Mesenchymal stem cell (in vitro differentiated cells and primary cell): Measurements from ENCODE around the gene GRM6.

Source experiments
- DNase-seq: peaks from one replicate; pipeline ENCODE4 v3.0.0-alpha.2; 2013
- H2AFZ ChIP-seq: one replicate; pipeline ENCODE4 v1.6.1; 2013; ENCODE audit warnings: low read depth, mild to moderate bottlenecking, control low read depth, inconsistent platforms, low read length, moderate library complexity
- H2AK5ac ChIP-seq: 2 replicates; pipeline ENCODE4 v1.6.1; 2013; ENCODE audit warnings: low read length, moderate library complexity, mild to moderate bottlenecking, inconsistent platforms; ENCODE audit not compliant: severe bottlenecking
- H2BK120ac ChIP-seq: one replicate; pipeline ENCODE4 v1.6.1; 2013; ENCODE audit warnings: low read depth, mild to moderate bottlenecking, inconsistent platforms, low read length, moderate library complexity
- H2BK12ac ChIP-seq, 2 experiments: one replicate each; pipeline ENCODE4 v1.6.1; 2013; ENCODE audit warnings: inconsistent platforms in 2 of 2, low read length in 2 of 2, mild to moderate bottlenecking in 2 of 2, moderate library complexity in 2 of 2, control low read depth in 1 of 2
- H2BK15ac ChIP-seq: one replicate; pipeline ENCODE4 v1.6.1; 2013; ENCODE audit warnings: mild to moderate bottlenecking, low read depth, inconsistent platforms; ENCODE audit not compliant: poor library complexity, severe bottlenecking
- H2BK5ac ChIP-seq: 2 replicates; pipeline ENCODE4 v1.6.1; 2013; ENCODE audit warnings: low read depth, mild to moderate bottlenecking, low read length, control low read depth, inconsistent platforms; ENCODE audit not compliant: poor library complexity, severe bottlenecking
- H3K14ac ChIP-seq, 2 experiments: one replicate each; pipeline ENCODE4 v1.6.1; 2013; ENCODE audit warnings: inconsistent platforms in 2 of 2, low read length in 2 of 2, control low read depth in 1 of 2, mild to moderate bottlenecking in 1 of 2, moderate library complexity in 1 of 2
- H3K18ac ChIP-seq, 2 experiments: one replicate each; pipeline ENCODE4 v1.6.1; 2013; ENCODE audit warnings: inconsistent platforms in 2 of 2, low read length in 2 of 2, control low read depth in 1 of 2, low read depth in 1 of 2, mild to moderate bottlenecking in 1 of 2
- H3K23ac ChIP-seq, 2 experiments: one replicate each; pipeline ENCODE4 v1.6.1; 2013; ENCODE audit warnings: inconsistent platforms in 2 of 2, low read length in 2 of 2, mild to moderate bottlenecking in 2 of 2, moderate library complexity in 2 of 2, control low read depth in 1 of 2
- H3K27ac ChIP-seq: 2 replicates; pipeline ENCODE4 v1.5.1; 2013; ENCODE audit warnings: mild to moderate bottlenecking, moderate library complexity, low read length, control low read depth, inconsistent platforms; ENCODE audit not compliant: poor library complexity, severe bottlenecking
- H3K27me3 ChIP-seq, 2 experiments: 2 replicates each; pipeline versions ENCODE4 v1.6.1 to v1.7.0; 2013; ENCODE audit warnings: low read length in 2 of 2, mild to moderate bottlenecking in 2 of 2, moderate library complexity in 2 of 2, control low read depth in 1 of 2, inconsistent platforms in 1 of 2; ENCODE audit not compliant: control insufficient read depth in 1 of 2, insufficient read depth in 1 of 2
- H3K36me3 ChIP-seq, 2 experiments: 2 replicates each; pipeline versions ENCODE4 v1.6.1 to v1.7.0; 2013; ENCODE audit warnings: low read length in 2 of 2, control low read depth in 1 of 2, inconsistent platforms in 1 of 2, low read depth in 1 of 2, mild to moderate bottlenecking in 1 of 2; ENCODE audit not compliant: insufficient read depth in 2 of 2, control insufficient read depth in 1 of 2
- H3K4ac ChIP-seq, 2 experiments: one replicate each; pipeline ENCODE4 v1.6.1; 2013; ENCODE audit warnings: inconsistent platforms in 2 of 2, low read length in 2 of 2, mild to moderate bottlenecking in 2 of 2, moderate library complexity in 2 of 2, control low read depth in 1 of 2, low read depth in 1 of 2
- H3K4me1 ChIP-seq: 2 replicates; pipeline ENCODE4 v1.6.1; 2013; ENCODE audit warnings: low read depth, low read length, control low read depth; ENCODE audit not compliant: control insufficient read depth, insufficient read depth
- H3K4me2 ChIP-seq: 2 replicates; pipeline ENCODE4 v1.6.1; 2013; ENCODE audit warnings: low read length, mild to moderate bottlenecking, inconsistent platforms; ENCODE audit not compliant: poor library complexity, severe bottlenecking
- H3K4me3 ChIP-seq, 2 experiments: 2 replicates each; pipeline versions ENCODE4 v1.5.1 to v1.7.0; 2013; ENCODE audit warnings: low read length in 2 of 2, mild to moderate bottlenecking in 2 of 2, control low read depth in 1 of 2, low read depth in 1 of 2; ENCODE audit not compliant: insufficient read depth in 1 of 2
- H3K79me1 ChIP-seq: replicated peaks from 2 replicates; pipeline ENCODE4 v1.6.1; 2013; ENCODE audit warnings: mild to moderate bottlenecking, control low read depth, low read length, inconsistent platforms; ENCODE audit not compliant: poor library complexity, severe bottlenecking
- H3K9ac ChIP-seq: 2 replicates; pipeline ENCODE4 v1.7.0; 2013; ENCODE audit warnings: mild to moderate bottlenecking, low read length, moderate library complexity
- H3K9me3 ChIP-seq: 2 replicates; pipeline ENCODE4 v1.7.0; 2013; ENCODE audit warnings: mild to moderate bottlenecking, low read length; ENCODE audit not compliant: control insufficient read depth
- H4K8ac ChIP-seq: one replicate; pipeline ENCODE4 v1.6.1; 2013; ENCODE audit warnings: inconsistent platforms, mild to moderate bottlenecking, low read length, moderate library complexity
- H4K91ac ChIP-seq: one replicate; pipeline ENCODE4 v1.6.1; 2013; ENCODE audit warnings: mild to moderate bottlenecking, low read length, inconsistent platforms
- WGBS: methylation state at CpG from one replicate; pipeline ENCODE4 v1.1.7; 2013; ENCODE audit warnings: mixed read lengths; 5-methylcytosine and 5-hydroxymethylcytosine counted together

Gene GRM6

GRCh38 chr5:178996156-178996555 is 1.0 kb upstream of the GRM6 start:
- no peak overlapping the region for H2BK12ac ChIP-seq
- H3K4ac ChIP-seq: no peak overlapping the region
- no peak overlapping the region for H4K91ac ChIP-seq
- 76% methylated on average over 8 of the region's 11 CpGs for WGBS
- H3K14ac ChIP-seq: no peak overlapping the region
- no peak overlapping the region for H3K23ac ChIP-seq
- H2BK5ac ChIP-seq: no peak overlapping the region
- H3K18ac ChIP-seq: no peak overlapping the region
- H3K36me3 ChIP-seq: no peaks in the 10 kb centered on the region
- H3K4me2 ChIP-seq: no peak overlapping the region
- H2BK120ac ChIP-seq: no peak overlapping the region
- H2AK5ac ChIP-seq: no peak overlapping the region
- H4K8ac ChIP-seq: no peak overlapping the region
- H3K9me3 ChIP-seq: peaks cover 24% of the 10 kb centered on the region
- no peak overlapping the region for H2BK15ac ChIP-seq
- H3K4me1 ChIP-seq: peaks cover 2% of the 10 kb centered on the region
- H3K9ac ChIP-seq: no peak overlapping the region
- no peak overlapping the region for H2AFZ ChIP-seq
- DNase-seq: no peak
- H3K27me3 ChIP-seq: peaks cover 5 to 23% of the 10 kb centered on the region in 2 experiments
- no peak overlapping the region for H3K4me3 ChIP-seq
- H3K79me1 ChIP-seq: no peaks in the 10 kb centered on the region
- no peak overlapping the region for H3K27ac ChIP-seq

GRCh38 chr5:178995341-178995690 is 196 bp upstream of the GRM6 start:
- no peak overlapping the region for H2BK12ac ChIP-seq
- 38% methylated on average over 6 of the region's 6 CpGs for whole genome bisulfite sequencing
- H3K4me2 ChIP-seq: no peak overlapping the region
- peaks cover 17% of the 10 kb centered on the region for H3K9me3 ChIP-seq
- H3K4me3 ChIP-seq: no peak overlapping the region
- no peak overlapping the region for H3K14ac ChIP-seq
- H2BK15ac ChIP-seq: no peak overlapping the region
- no peak overlapping the region for H3K18ac ChIP-seq
- H3K27ac ChIP-seq: no peak overlapping the region
- no peak for DNase-seq
- H3K27me3 ChIP-seq: peaks cover 5 to 23% of the 10 kb centered on the region in 2 experiments
- no peak overlapping the region for H2AK5ac ChIP-seq
- no peak overlapping the region for H3K9ac ChIP-seq
- no peak overlapping the region for H4K8ac ChIP-seq
- H3K23ac ChIP-seq: no peak overlapping the region
- H4K91ac ChIP-seq: no peak overlapping the region
- no peaks in the 10 kb centered on the region for H3K36me3 ChIP-seq
- H3K4ac ChIP-seq: no peak overlapping the region
- peaks cover 2% of the 10 kb centered on the region for H3K4me1 ChIP-seq
- H2BK120ac ChIP-seq: no peak overlapping the region
- no peak overlapping the region for H2AFZ ChIP-seq
- no peak overlapping the region for H2BK5ac ChIP-seq
- H3K79me1 ChIP-seq: no peaks in the 10 kb centered on the region

- H2BK15ac ChIP-seq: no peak overlapping the region
- H3K4me1 ChIP-seq: peaks cover 2% of the 10 kb centered on the region
- peaks cover 5 to 23% of the 10 kb centered on the region in 2 experiments for H3K27me3 ChIP-seq
- H3K79me1 ChIP-seq: no peaks in the 10 kb centered on the region
- H3K9ac ChIP-seq: no peak overlapping the region
- H4K91ac ChIP-seq: no peak overlapping the region
- no peak overlapping the region for H3K14ac ChIP-seq
- H2BK120ac ChIP-seq: no peak overlapping the region
- no peak overlapping the region for H2BK5ac ChIP-seq
- H3K36me3 ChIP-seq: no peaks in the 10 kb centered on the region
- H3K4me3 ChIP-seq: no peak overlapping the region
- H3K23ac ChIP-seq: no peak overlapping the region
- no peak overlapping the region for H2AK5ac ChIP-seq
- no peak overlapping the region for H2AFZ ChIP-seq
- no peak overlapping the region for H3K27ac ChIP-seq
- peaks cover 25% of the 10 kb centered on the region for H3K9me3 ChIP-seq
- H2BK12ac ChIP-seq: no peak overlapping the region
- no peak overlapping the region for H4K8ac ChIP-seq
- H3K4me2 ChIP-seq: no peak overlapping the region
- H3K18ac ChIP-seq: no peak overlapping the region
- H3K4ac ChIP-seq: no peak overlapping the region
- no peak for DNase-seq
- WGBS: 83% methylated on average over 53 of the region's 53 CpGs
Measured at GRCh38 chr5:178993955-178994579, 1.1 kb downstream of the GRM6 start.

- H3K4me2 ChIP-seq: no peak overlapping the region
- no peak overlapping the region for H2BK120ac ChIP-seq
- H3K23ac ChIP-seq: no peak overlapping the region
- no peak overlapping the region for H4K91ac ChIP-seq
- H4K8ac ChIP-seq: no peak overlapping the region
- no peak for DNase-seq
- no peak overlapping the region for H3K4ac ChIP-seq
- H3K9me3 ChIP-seq: peaks cover 23% of the 10 kb centered on the region
- no peak overlapping the region for H3K27ac ChIP-seq
- H3K4me3 ChIP-seq: no peak overlapping the region
- WGBS: 79% methylated on average over 20 of the region's 20 CpGs
- H2BK15ac ChIP-seq: no peak overlapping the region
- no peak overlapping the region for H3K18ac ChIP-seq
- H2AFZ ChIP-seq: no peak overlapping the region
- H2AK5ac ChIP-seq: no peak overlapping the region
- H3K79me1 ChIP-seq: no peaks in the 10 kb centered on the region
- H2BK5ac ChIP-seq: no peak overlapping the region
- H2BK12ac ChIP-seq: no peak overlapping the region
- no peak overlapping the region for H3K9ac ChIP-seq
- H3K4me1 ChIP-seq: peaks cover 2% of the 10 kb centered on the region
- no peaks in the 10 kb centered on the region for H3K36me3 ChIP-seq
- peaks cover 5 to 23% of the 10 kb centered on the region in 2 experiments for H3K27me3 ChIP-seq
- no peak overlapping the region for H3K14ac ChIP-seq
Measured at GRCh38 chr5:178993236-178993765, 1.8 kb downstream of the GRM6 start.
